ENCODE measurements around the gene SMPX. TPM values are rescaled to one million over a fixed set of nuclear protein-coding genes. Genes with fewer than 3 reads are reported as not detected.

Gene SMPX
- not detected in 2 replicates for total RNA-seq

GRCh38 chrX:21757960-21758359, at the start of gene SMPX:
TSS of gene SMPX (minus strand) at chrX:21758116. CDS start at chrX:21754290, 3,826 bp downstream.

DNA sequence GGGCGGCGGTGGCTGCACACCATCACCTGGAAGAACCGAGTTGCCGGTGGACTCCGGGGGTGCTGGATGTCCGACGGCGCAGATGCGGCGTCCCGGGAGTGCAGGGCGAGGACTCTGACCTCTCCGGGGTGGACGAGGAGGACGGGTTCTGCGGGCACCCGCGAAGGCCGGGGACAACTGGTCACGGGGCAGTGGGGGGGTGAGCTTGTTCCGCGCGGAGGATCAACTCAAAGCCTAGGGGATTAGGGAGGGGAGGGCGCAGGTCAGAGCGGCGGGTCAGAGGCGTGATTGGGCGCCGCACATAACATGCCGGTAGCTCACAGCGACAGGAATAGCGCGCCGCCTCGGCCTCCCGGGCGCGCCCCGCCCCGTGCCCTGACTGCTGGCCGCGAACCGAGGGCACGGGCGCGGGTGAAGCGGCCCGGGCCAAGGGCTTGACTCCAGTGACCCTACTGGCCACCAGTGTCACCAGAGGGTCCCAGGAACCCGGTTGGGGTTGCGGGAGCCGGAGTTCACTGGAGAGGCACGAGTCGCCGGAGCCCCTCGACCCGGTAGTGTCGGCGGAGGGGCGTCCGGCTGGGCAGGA, 99.7 kb downstream of the SMPX start, which contains the start of gene KLHL34:
KLHL34 (minus strand) TSS at position 179 of the 586 bp plus-strand sequence. CDS start 542 bp downstream, outside the sequence.

Other genes with a start within 250 kb of the SMPX start
- 0.21 TPM in 1 of 2 replicates, not detected in the other for gene KLHL34, start 99.8 kb downstream of the SMPX start, total RNA-seq
- 4.6 and 8.3 TPM in 2 replicates for gene MBTPS2, start 81.5 kb upstream of the SMPX start, total RNA-seq
- gene YY2, start 97.9 kb upstream of the SMPX start, total RNA-seq, result 0.48 and 1.3 TPM in 2 replicates
- 164 and 253 TPM in 2 replicates for gene SMS, start 182.6 kb upstream of the SMPX start, total RNA-seq